H1 (cell line): ENCODE measurements around the gene SH3GL2. TPM values are rescaled to one million over a fixed set of nuclear protein-coding genes. Genes with fewer than 3 reads are reported as not detected.

Experiments used
- FOSL1 ChIP-seq: IDR thresholded peaks from 2 replicates; pipeline ENCODE4 v1.6.1; 2011; ENCODE audit warnings: mild to moderate bottlenecking, low read depth, low read length, moderate library complexity; ENCODE audit not compliant: insufficient read depth
- HDAC2 ChIP-seq, 2 experiments: fragments of 300-600 bp in 1 of 2; sonication (generic) in 1 of 2; IDR thresholded peaks; 2 replicates each; pipeline ENCODE4 v1.6.1; 2011 to 2012; ENCODE audit warnings: low read depth in 2 of 2, low read length in 2 of 2, mild to moderate bottlenecking in 2 of 2, moderate library complexity in 2 of 2, borderline replicate concordance in 1 of 2, inconsistent platforms in 1 of 2
- POLR2A ChIP-seq, 2 experiments: IDR thresholded peaks; 1 replicate in 1 of 2; 2 replicates in 1 of 2; pipeline ENCODE4 v1.6.1; 2011; ENCODE audit warnings: low read depth in 2 of 2, low read length in 2 of 2, mild to moderate bottlenecking in 2 of 2; ENCODE audit errors: control extremely low read depth in 1 of 2
- SIN3A ChIP-seq, 2 experiments: IDR thresholded peaks in 1 of 2; conservative IDR thresholded peaks in 1 of 2; 2 replicates each; pipeline ENCODE4 v1.6.1; 2011 to 2012; ENCODE audit warnings: low read length in 2 of 2, improper control_type of control experiment in 1 of 2, low read depth in 1 of 2, mild to moderate bottlenecking in 1 of 2
- SP4 ChIP-seq: IDR thresholded peaks from 2 replicates; pipeline ENCODE4 v1.6.1; 2012; ENCODE audit warnings: low read length, inconsistent platforms
- YY1 ChIP-seq: IDR thresholded peaks from 2 replicates; pipeline ENCODE4 v1.6.1; 2011; ENCODE audit warnings: low read depth, mild to moderate bottlenecking, low read length
- polyA plus RNA-seq, 7 experiments: library from polyadenylated mRNA; depleted of rRNA in 3 of 7; stranded (reverse) in 5 of 7; unstranded in 2 of 7; fragments of >200 nt in 5 of 7; fragments of 200-250 nt in 2 of 7; gene quantifications; 1 replicate in 5 of 7; 2 replicates in 1 of 7; 4 replicates in 1 of 7; pipeline versions ENCODE4 v1.2.1 to v1.2.3, GENCODE V29; 2011 to 2013; ENCODE audit warnings: missing spikeins in 2 of 7, mixed read lengths in 2 of 7
- total RNA-seq: library from RNA; stranded (reverse); fragmentation: NEBNext Ultra II Directional; extraction: Animal tissue kit (Norgen Biotek cat#: 25700); gene quantifications from 2 replicates; pipeline ENCODE4 v1.2.1, GENCODE V29; 2021

SH3GL2 gene
- total and polyA plus RNA-seq, 2 of the 8 experiments (the other 6 are each of a cell fraction or from before 2014, with no cell fraction given), result 4.7 to 5.3 TPM

- no peak for TF ChIP-seq HDAC2 (IDR thresholded peaks at IDR 0.05; ENCODE audit: borderline replicate concordance in 1 of 2, low read depth in 2 of 2, low read length in 2 of 2)
- no peak for TF ChIP-seq FOSL1
- no peak for TF ChIP-seq POLR2A (IDR thresholded peaks at IDR 0.05; ENCODE audit: control extremely low read depth in 1 of 2, low read depth in 2 of 2, low read length in 2 of 2)
- TF ChIP-seq SP4, result no peak
- TF ChIP-seq YY1, result no peak
- TF ChIP-seq SIN3A (conservative IDR thresholded peaks at IDR 0.05 in 1 of 2, IDR thresholded peaks at IDR 0.05 in 1 of 2; ENCODE audit: low read depth in 1 of 2, low read length in 2 of 2), result no peak
These were observed 1.3 kb downstream of the SH3GL2 start (continued) for GRCh38 chr9:17580119-17580518.
